ENCODE measurements around the gene CD5L. TPM values are rescaled to one million over a fixed set of nuclear protein-coding genes. Genes with fewer than 3 reads are reported as not detected.

Gene CD5L
- total RNA-seq: under 1 TPM in 2 of 4 donors, not detected in 2; 0.24 to 0.42 TPM
- 0.29 TPM for polyA plus RNA-seq
- long read RNA-seq, donor 1: 0 reads
- long read RNA-seq, donor 2: 0 reads
- long read RNA-seq, donor 3, partial matches to known transcripts: 0 of 1 reads
- long read RNA-seq, donor 3, other reads (novel, unspliced or antisense): 1 of 1 reads
- long read RNA-seq, donor 4: 0 reads

DNA sequence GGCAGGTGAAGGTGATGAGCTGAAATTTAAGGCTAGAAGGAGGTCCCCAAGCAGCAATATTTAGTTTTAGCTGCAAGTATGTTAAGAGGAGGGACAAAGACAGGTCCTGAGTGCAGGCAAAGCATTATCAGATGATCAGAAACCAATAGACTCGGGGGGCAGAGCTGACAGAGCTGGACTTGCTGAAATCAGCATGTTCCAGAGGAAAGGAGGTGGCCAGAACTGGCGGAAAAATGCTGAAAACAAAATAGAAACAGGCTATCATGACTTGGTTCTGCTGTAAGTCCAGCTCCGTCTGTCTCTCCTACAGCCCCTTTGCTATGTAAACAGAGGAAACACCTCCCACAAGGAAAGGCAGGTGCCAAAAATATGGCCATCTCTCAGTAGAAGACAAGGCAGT, at the start of gene CD5L:
Gene CD5L (minus strand): TSS at position 101 of the 400 bp plus-strand sequence. CDS start 107 bp downstream, outside the sequence.
- Histone ChIP-seq H3K9me3 (ENCODE audit: control insufficient read depth, low read length) (no peaks in the 10 kb centered on the region), H3K4me1 (ENCODE audit: control insufficient read depth, insufficient read depth, low read length) (no peaks in the 10 kb centered on the region), H3K27ac (ENCODE audit: low read length) (no peak within 1 kb of the TSS), H3K27me3 (ENCODE audit: control insufficient read depth, insufficient read depth) (peaks cover 3% of the 10 kb centered on the region), H3K4me3 (ENCODE audit: low read length) (no peak within 1 kb of the TSS)
- DNase-seq (no peak), ATAC-seq (no peak)
- intact Hi-C loops (cut with DNase I): no loop called here
- 54% methylated on average over 3 of the region's 3 CpGs for WGBS

DNA sequence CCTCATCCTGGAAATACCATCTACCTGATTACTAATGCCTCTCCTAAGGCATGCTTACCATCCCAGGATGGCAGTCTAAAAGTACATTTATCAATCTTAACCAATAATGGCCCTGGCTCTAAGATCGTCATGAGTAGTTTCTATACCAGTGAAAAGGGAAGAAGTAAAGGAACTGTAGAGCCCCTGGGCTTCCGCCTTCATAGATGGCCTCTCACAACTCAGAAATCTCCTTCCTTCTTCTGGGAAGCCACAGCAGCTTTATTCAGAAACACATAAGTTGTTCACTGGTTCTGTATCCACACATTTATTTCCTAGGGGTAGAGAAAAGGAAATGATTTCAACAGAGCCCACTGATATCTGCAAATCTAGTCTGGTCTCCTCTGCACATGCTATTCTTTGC, 41.0 kb upstream of the CD5L start:
- H3K27me3 ChIP-seq (ENCODE audit: control insufficient read depth, insufficient read depth): no peaks in the 10 kb centered on the region
- H3K4me3 ChIP-seq (ENCODE audit: low read length): no peak overlapping the region
- no peaks in the 10 kb centered on the region for H3K9me3 ChIP-seq (ENCODE audit: control insufficient read depth, low read length)
- no peak overlapping the region for H3K27ac ChIP-seq (ENCODE audit: low read length)
- WGBS: 72% methylated on average over 2 of the region's 2 CpGs
- DNase-seq (no peak), ATAC-seq (no peak)
- no peaks in the 10 kb centered on the region for H3K4me1 ChIP-seq (ENCODE audit: control insufficient read depth, insufficient read depth, low read length)
- intact Hi-C loops (cut with DNase I): loop anchor here in 1 of 4 donors (5.0 kb wide), 1 partner anchor 65 kb away; no protein-coding TSS in a partner anchor

DNA sequence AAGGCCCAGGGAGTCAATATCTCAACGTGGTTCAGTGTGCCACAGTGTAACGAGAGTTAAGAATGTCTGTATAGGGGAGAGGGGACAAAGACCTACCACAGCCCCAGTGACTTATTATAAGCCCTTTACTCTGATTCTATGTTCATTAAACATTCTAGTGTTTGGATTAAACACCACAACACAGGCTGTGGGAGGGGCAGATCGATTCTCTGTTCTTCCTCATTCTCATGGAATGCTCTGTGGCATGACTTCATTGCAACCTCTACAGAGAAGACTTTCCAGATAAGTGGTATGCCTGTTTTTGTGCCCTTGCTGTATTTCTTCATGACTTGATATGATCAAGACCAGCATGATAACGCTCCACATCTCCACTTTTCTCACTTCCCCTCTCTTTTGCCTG, 39.0 kb upstream of the CD5L start:
- Histone ChIP-seq H3K27ac (ENCODE audit: low read length) (no peak overlapping the region), H3K4me1 (ENCODE audit: control insufficient read depth, insufficient read depth, low read length) (no peaks in the 10 kb centered on the region), H3K4me3 (ENCODE audit: low read length) (no peak overlapping the region), H3K9me3 (ENCODE audit: control insufficient read depth, low read length) (no peaks in the 10 kb centered on the region), H3K27me3 (ENCODE audit: control insufficient read depth, insufficient read depth) (peaks cover under 1% of the 10 kb centered on the region)
- WGBS: 50% methylated on average over 4 of the region's 4 CpGs
- intact Hi-C loops (cut with DNase I): loop anchor here in 1 of 4 donors (5.0 kb wide), 1 partner anchor 67 kb away; no protein-coding TSS in a partner anchor
- no peak for ATAC-seq
- no peak for DNase-seq

GRCh38 chr1:157878059-157878458, 36.5 kb upstream of the CD5L start:
- Histone ChIP-seq H3K4me3 (ENCODE audit: low read length) (no peak overlapping the region), H3K4me1 (ENCODE audit: control insufficient read depth, insufficient read depth, low read length) (no peaks in the 10 kb centered on the region), H3K27me3 (ENCODE audit: control insufficient read depth, insufficient read depth) (peaks cover 2% of the 10 kb centered on the region), H3K27ac (ENCODE audit: low read length) (no peak overlapping the region), H3K9me3 (ENCODE audit: control insufficient read depth, low read length) (no peaks in the 10 kb centered on the region)
- ATAC-seq: peak in 1 of 2 donors; percentile 50
- DNase-seq: no peak
- intact Hi-C loops (cut with DNase I): loop anchor here in 3 of 4 donors (2.0 to 5.0 kb wide), 2 partner anchors 69 to 71 kb away; no protein-coding TSS in a partner anchor
- 35% methylated on average over 4 of the region's 4 CpGs for WGBS

GRCh38 chr1:157870490-157870889, 28.9 kb upstream of the CD5L start:
- Histone ChIP-seq H3K9me3 (ENCODE audit: control insufficient read depth, low read length) (no peaks in the 10 kb centered on the region), H3K27ac (ENCODE audit: low read length) (no peak overlapping the region), H3K27me3 (ENCODE audit: control insufficient read depth, insufficient read depth) (peaks cover 6% of the 10 kb centered on the region), H3K4me1 (ENCODE audit: control insufficient read depth, insufficient read depth, low read length) (no peaks in the 10 kb centered on the region), H3K4me3 (ENCODE audit: low read length) (no peak overlapping the region)
- intact Hi-C loops (cut with DNase I): no loop called here
- ATAC-seq: no peak
- no peak for DNase-seq

- intact Hi-C loops (cut with DNase I): no loop called here
Measured at GRCh38 chr1:157868654-157869053, 27.0 kb upstream of the CD5L start.

DNA sequence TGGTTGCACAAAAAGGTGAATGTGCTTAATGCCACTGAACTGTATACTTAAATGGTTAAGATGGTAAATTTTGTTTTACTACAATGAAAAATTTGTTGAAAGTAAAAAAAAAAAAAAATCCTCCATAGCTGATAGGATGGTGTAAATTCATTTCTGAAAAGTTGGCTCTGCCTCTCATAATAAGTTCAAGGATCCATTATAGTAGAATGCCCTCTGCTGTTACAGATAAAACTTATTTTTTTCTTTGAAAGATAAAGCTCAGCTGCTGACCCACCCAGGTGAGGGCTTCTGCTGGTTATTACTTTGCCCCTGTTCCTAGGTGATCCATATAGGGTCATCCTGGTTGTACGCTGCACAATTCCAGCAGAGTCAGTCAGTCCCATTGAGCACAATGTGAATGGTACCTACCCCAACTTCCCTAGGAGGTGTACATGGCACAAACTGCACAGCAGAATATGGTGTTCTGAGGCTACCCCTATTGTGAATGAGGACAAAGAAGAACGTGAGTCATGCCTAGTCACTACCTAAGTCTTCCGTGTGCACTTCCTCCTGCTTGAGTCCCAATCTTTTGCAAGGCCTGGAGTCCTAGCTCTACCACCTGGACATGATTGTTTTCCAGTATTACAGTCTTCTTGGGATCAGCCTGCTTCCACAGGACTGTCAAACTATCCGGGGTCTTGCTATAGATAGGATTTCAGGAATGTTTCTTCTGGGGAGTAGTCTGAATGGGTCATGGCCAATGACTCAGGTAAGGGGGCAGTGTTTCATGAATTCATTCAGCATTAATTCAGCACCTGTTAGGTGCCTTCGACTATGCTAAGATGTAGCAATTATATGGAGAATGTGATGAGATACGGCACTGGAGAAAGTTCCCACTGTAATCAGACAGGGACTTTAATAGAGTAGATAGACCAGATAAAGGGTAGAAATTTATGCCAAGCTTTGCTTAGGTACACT, 20.8 kb upstream of the CD5L start:
- H3K4me3 ChIP-seq (ENCODE audit: low read length): no peak overlapping the region
- no peaks in the 10 kb centered on the region for H3K9me3 ChIP-seq (ENCODE audit: control insufficient read depth, low read length)
- no peak overlapping the region for H3K27ac ChIP-seq (ENCODE audit: low read length)
- ATAC-seq (no peak), DNase-seq (no peak)
- H3K27me3 ChIP-seq (ENCODE audit: control insufficient read depth, insufficient read depth): peaks cover 6% of the 10 kb centered on the region
- WGBS: 77% methylated on average over 6 of the region's 6 CpGs
- H3K4me1 ChIP-seq (ENCODE audit: control insufficient read depth, insufficient read depth, low read length): no peaks in the 10 kb centered on the region
- intact Hi-C loops (cut with DNase I): no loop called here

More at GRCh38 chr1:157868654-157869053, 27.0 kb upstream of the CD5L start:
- ATAC-seq (no peak), DNase-seq (no peak)
- WGBS: 82% methylated on average over 1 of the region's 1 CpG
- Histone ChIP-seq H3K4me3 (ENCODE audit: low read length) (no peak overlapping the region), H3K9me3 (ENCODE audit: control insufficient read depth, low read length) (no peaks in the 10 kb centered on the region), H3K27me3 (ENCODE audit: control insufficient read depth, insufficient read depth) (peaks cover 6% of the 10 kb centered on the region), H3K4me1 (ENCODE audit: control insufficient read depth, insufficient read depth, low read length) (no peaks in the 10 kb centered on the region), H3K27ac (ENCODE audit: low read length) (no peak overlapping the region)

DNA sequence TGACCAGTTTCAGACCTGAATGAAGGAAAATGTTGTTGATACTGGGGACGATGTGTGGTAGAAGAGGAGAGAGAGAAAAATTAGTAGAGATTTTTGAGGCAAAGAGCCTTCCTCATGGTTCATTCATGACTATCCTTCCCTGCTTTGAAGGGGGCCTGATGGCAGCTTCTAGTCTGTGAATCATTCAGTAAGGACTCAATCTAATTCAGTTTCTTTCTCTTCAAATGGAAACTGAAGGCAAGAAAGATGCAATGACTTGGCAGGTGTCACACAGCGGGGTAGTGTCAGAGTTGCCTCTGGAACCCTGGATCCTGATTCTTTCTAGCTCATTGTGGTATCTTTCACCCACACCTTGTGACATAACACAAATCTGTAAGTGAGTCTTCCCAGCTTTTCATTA, 14.9 kb upstream of the CD5L start:
- H3K9me3 ChIP-seq (ENCODE audit: control insufficient read depth, low read length): no peaks in the 10 kb centered on the region
- H3K4me1 ChIP-seq (ENCODE audit: control insufficient read depth, insufficient read depth, low read length): no peaks in the 10 kb centered on the region
- no peak for DNase-seq
- H3K4me3 ChIP-seq (ENCODE audit: low read length): no peak overlapping the region
- no peak for ATAC-seq
- no peak overlapping the region for H3K27ac ChIP-seq (ENCODE audit: low read length)
- 79% methylated on average over 2 of the region's 2 CpGs for WGBS
- no peaks in the 10 kb centered on the region for H3K27me3 ChIP-seq (ENCODE audit: control insufficient read depth, insufficient read depth)
- intact Hi-C loops (cut with DNase I): no loop called here

- WGBS: 65% methylated on average over 3 of the region's 3 CpGs
- Histone ChIP-seq H3K4me1 (ENCODE audit: control insufficient read depth, insufficient read depth, low read length) (no peaks in the 10 kb centered on the region), H3K9me3 (ENCODE audit: control insufficient read depth, low read length) (no peaks in the 10 kb centered on the region), H3K4me3 (ENCODE audit: low read length) (no peak overlapping the region), H3K27ac (ENCODE audit: low read length) (no peak overlapping the region), H3K27me3 (ENCODE audit: control insufficient read depth, insufficient read depth) (no peaks in the 10 kb centered on the region)
- no peak for ATAC-seq
- DNase-seq: no peak
- intact Hi-C loops (cut with DNase I): no loop called here
Measured at GRCh38 chr1:157852476-157852875, 10.9 kb upstream of the CD5L start.

DNA sequence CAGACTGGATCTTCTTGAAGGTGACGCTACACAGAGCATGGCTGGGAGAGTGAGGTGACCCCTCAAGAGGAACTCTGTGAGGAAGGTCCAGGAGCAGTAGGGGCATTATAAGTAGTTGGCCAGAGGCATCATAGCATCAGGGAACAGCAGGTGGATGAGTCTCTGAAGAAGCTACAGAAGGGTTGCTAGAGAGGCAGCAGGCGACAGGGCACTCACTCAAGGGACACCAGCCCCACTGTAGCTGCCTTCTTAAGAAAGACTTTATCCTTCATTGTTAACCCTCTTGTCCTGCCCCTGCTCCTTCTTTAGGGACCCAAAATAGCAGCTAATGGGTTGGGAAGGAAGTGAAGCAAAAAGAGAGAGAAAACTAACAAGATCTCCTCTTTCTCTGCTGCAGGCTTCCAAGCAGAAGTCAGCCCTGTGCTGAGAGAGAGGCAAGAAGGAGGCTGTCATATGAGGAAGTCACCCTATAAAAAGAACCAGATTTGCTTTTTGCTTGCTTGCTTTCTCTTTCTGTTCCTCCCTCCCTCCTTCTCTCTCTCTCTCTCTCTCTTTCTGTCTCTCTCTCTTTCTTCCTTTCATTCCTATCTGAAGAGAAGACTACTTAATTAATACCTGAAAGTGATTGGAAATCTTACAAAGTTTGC, 7.7 kb upstream of the CD5L start:
- WGBS: 89% methylated on average over 2 of the region's 2 CpGs
- Histone ChIP-seq H3K9me3 (ENCODE audit: control insufficient read depth, low read length) (no peaks in the 10 kb centered on the region), H3K4me3 (ENCODE audit: low read length) (no peak overlapping the region), H3K27ac (ENCODE audit: low read length) (no peak overlapping the region), H3K27me3 (ENCODE audit: control insufficient read depth, insufficient read depth) (peaks cover 3% of the 10 kb centered on the region), H3K4me1 (ENCODE audit: control insufficient read depth, insufficient read depth, low read length) (no peaks in the 10 kb centered on the region)
- ATAC-seq: no peak
- DNase-seq: no peak
- intact Hi-C loops (cut with DNase I): no loop called here
